Activated CD8-positive, alpha-beta T cell treated with anti-CD3 and anti-CD28 coated beads, Interleukin-2, amount 10 ng/mL, durations not matched to agents 7 days and 5 days (primary cell): Measurements from ENCODE around the gene FEN1. TPM values are rescaled to one million over a fixed set of nuclear protein-coding genes. Genes with fewer than 3 reads are reported as not detected.
A peak's percentile ranks its signal among the peaks of the same experiment; 100 is the strongest.

Experiments
- ATAC-seq: fragments of 150-1000 bp; cut with Tn5 transposase; one replicate; pipeline ENCODE4 v1.10.0; 2021; ENCODE audit warnings: moderate library complexity
- CTCF ChIA-PET: fragments of 350-600 bp; sonication (Branson Sonifier 250); formaldehyde crosslinking; loops from one replicate; lab custom pipeline; 2021; ENCODE audit warnings: antibody characterized with exemption; lab: Charles Lee
- POLR2A ChIA-PET: fragments of 350-600 bp; sonication (Branson Sonifier 250); formaldehyde crosslinking; loops from one replicate; lab custom pipeline; 2021; ENCODE audit warnings: antibody characterized with exemption; lab: Charles Lee
- DNase-seq: peaks from one replicate; pipeline ENCODE4 v3.0.0-alpha.2; 2020
- H3K27ac Mint-ChIP-seq: one replicate; pipeline ENCODE4 v1.8.0; 2021; ENCODE audit warnings: mild to moderate bottlenecking, mixed read lengths
- H3K27me3 Mint-ChIP-seq: one replicate; pipeline ENCODE4 v1.8.0; 2021; ENCODE audit warnings: low read depth, mixed read lengths
- H3K36me3 Mint-ChIP-seq: one replicate; pipeline ENCODE4 v1.8.0; 2021; ENCODE audit warnings: low read depth, mixed read lengths
- H3K4me1 Mint-ChIP-seq: one replicate; pipeline ENCODE4 v1.8.0; 2021; ENCODE audit warnings: low read depth, mixed read lengths
- H3K4me3 Mint-ChIP-seq: one replicate; pipeline ENCODE4 v1.8.0; 2021; ENCODE audit warnings: mild to moderate bottlenecking, mixed read lengths
- H3K9me3 Mint-ChIP-seq: one replicate; pipeline ENCODE4 v1.8.0; 2022; ENCODE audit warnings: mixed read lengths; ENCODE audit not compliant: insufficient read depth
- total RNA-seq, 2 experiments: library from RNA; stranded (reverse); gene quantifications; one replicate each; pipeline ENCODE4 v1.2.3, GENCODE V29; 2021

The FEN1 gene
- total RNA-seq, 2 experiments from 2014 or later = 146 TPM

DNA sequence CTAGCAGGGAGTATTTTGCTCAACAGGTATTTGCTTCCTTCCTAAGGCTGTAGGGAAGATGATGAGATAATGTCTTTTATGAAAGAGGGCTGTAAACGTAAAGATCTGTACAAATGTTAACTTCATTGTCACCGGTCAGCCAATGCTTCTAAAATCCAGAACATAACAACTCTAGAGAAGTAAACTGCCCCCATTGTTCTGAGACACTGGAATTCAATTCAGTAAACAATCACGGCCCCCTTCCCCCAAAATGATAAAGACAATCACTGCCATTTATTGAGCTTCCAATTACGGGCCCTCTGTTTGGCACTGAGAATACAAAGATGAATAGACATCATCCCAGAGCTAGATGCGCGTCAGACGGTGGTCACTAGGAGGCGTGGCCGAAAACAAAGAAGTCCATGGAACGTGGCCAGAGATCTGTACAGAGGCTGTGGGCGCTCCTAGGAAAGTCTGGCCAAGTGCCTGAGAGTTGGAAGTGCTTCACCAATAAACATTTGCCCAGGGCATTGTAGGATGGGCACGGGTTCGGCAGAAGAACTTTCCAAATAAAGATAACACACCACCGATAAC lies 888 bp upstream of the FEN1 start:
- H3K4me1 Mint-ChIP-seq = peaks cover 48% of the 10 kb centered on the region
- ATAC-seq (peak; percentile 21), DNase-seq (peak; percentile 64)
- no peaks in the 10 kb centered on the region for H3K9me3 Mint-ChIP-seq
- CTCF ChIA-PET = interaction anchor here (0.7 to 2.9 kb wide), 13 partner anchors 12 to 316 kb away, joined by 3 to 18 read pairs (median 8); partner anchors contain the start of gene FADS2
- H3K27me3 Mint-ChIP-seq = no peaks in the 10 kb centered on the region
- H3K27ac Mint-ChIP-seq = peak overlapping the region; percentile 100
- peaks cover 51% of the 10 kb centered on the region for H3K36me3 Mint-ChIP-seq
- POLR2A ChIA-PET = interaction anchor here (0.6 to 4.1 kb wide), 10 partner anchors 9 to 176 kb away, joined by 3 to 39 read pairs (median 6); partner anchors contain the start of gene FADS2
- H3K4me3 Mint-ChIP-seq = peak overlapping the region; percentile 86

DNA sequence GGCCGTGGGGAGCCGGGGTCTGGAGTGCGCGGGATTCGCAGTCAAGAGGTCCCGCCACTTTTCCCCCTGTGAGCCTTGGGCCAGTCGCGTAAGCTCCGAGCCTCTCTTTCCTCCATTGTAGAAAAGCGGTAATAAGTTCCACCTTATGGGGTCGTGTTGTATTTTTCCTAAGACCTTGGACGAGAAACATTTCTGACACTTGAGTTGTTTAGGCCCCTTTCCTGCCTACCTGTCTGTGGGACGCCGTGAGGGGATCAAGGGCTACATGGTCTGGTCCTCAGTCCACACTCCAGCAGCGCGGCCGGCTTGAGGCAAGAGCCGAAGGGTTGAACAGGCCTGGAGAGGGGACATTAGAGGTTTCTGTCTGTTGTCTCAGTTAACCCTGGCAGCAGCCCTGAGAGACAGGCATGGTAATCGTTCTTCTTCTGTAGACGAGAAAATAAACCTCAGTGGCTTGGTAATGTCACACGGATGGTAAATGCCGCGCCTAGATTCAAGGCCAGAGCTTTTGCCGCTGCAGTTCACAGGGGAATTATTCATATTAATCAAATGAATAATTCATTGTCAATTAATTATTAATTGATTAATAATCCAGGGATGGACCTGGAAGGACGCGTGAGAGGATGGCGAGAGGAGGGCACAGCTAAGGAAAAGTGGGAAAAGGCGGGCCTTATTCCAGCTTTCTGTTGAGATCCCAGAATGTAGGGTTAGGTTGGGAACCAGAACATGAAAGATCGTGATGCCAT lies 545 bp downstream of the FEN1 start:
- Mint-ChIP-seq H3K9me3 (no peaks in the 10 kb centered on the region), H3K27me3 (no peaks in the 10 kb centered on the region), H3K36me3 (peaks cover 61% of the 10 kb centered on the region), H3K4me3 (peak overlapping the region; percentile 86), H3K27ac (peak overlapping the region; percentile 100), H3K4me1 (peaks cover 59% of the 10 kb centered on the region)
- CTCF ChIA-PET = interaction anchor here (0.8 to 2.9 kb wide), 7 partner anchors 22 to 314 kb away, joined by 3 to 18 read pairs (median 9); partner anchors contain the start of gene FADS2
- ATAC-seq = peak; percentile 39
- no peak for DNase-seq
- POLR2A ChIA-PET = interaction anchor here (0.7 to 4.1 kb wide), 15 partner anchors 8 to 330 kb away, joined by 3 to 39 read pairs (median 5); partner anchors contain the start of genes FADS2 and INCENP

DNA sequence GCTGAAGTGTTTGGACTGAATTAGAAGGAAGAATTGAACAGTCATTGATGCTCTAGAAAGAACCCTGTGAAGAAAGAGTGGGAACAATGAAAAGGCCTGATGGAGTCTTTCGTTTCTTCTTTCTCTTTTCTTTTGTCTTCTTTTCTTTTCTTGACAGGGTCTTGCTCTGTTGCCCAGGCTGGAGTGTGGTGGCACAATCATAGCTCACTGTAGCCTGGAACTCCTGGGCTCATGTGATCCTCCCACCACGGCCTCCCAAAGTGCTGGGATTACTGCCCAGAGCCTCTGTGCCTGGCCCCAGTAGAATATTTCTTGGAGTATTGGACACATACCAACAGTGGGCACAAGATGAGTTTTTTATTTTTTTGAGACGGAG lies 1.1 kb downstream of the FEN1 start:
- ATAC-seq (no peak), DNase-seq (no peak)
- POLR2A ChIA-PET = interaction anchor here (1.4 to 4.1 kb wide), 5 partner anchors 8 to 35 kb away, joined by 5 to 39 read pairs (median 15); partner anchors contain the start of gene FADS2
- peaks cover 65% of the 10 kb centered on the region for H3K36me3 Mint-ChIP-seq
- peak overlapping the region; percentile 86 for H3K4me3 Mint-ChIP-seq
- CTCF ChIA-PET = interaction anchor here (0.7 to 2.9 kb wide), 6 partner anchors 21 to 314 kb away, joined by 3 to 18 read pairs (median 10); no protein-coding TSS in a partner anchor
- peaks cover 62% of the 10 kb centered on the region for H3K4me1 Mint-ChIP-seq
- peak overlapping the region; percentile 100 for H3K27ac Mint-ChIP-seq
- H3K27me3 Mint-ChIP-seq = no peaks in the 10 kb centered on the region
- no peaks in the 10 kb centered on the region for H3K9me3 Mint-ChIP-seq

- ChIA-PET POLR2A (interaction anchor here (0.7 to 4.1 kb wide), 4 partner anchors 20 to 50 kb away, joined by 3 to 37 read pairs (median 8); partner anchors contain the start of genes FADS1 and FADS2), CTCF (interaction anchor here (0.8 to 4.2 kb wide), 4 partner anchors 12 to 313 kb away, joined by 3 to 43 read pairs (median 6); no protein-coding TSS in a partner anchor)
- ATAC-seq (no peak), DNase-seq (no peak)
- H3K27ac Mint-ChIP-seq = peak overlapping the region; percentile 16
- H3K4me1 Mint-ChIP-seq = peaks cover 61% of the 10 kb centered on the region
- peak overlapping the region; percentile 48 for H3K4me3 Mint-ChIP-seq
- no peaks in the 10 kb centered on the region for H3K27me3 Mint-ChIP-seq
- no peaks in the 10 kb centered on the region for H3K9me3 Mint-ChIP-seq
- H3K36me3 Mint-ChIP-seq = peaks cover 66% of the 10 kb centered on the region
Observed at GRCh38 chr11:61794579-61794978, 1.9 kb downstream of the FEN1 start.

DNA sequence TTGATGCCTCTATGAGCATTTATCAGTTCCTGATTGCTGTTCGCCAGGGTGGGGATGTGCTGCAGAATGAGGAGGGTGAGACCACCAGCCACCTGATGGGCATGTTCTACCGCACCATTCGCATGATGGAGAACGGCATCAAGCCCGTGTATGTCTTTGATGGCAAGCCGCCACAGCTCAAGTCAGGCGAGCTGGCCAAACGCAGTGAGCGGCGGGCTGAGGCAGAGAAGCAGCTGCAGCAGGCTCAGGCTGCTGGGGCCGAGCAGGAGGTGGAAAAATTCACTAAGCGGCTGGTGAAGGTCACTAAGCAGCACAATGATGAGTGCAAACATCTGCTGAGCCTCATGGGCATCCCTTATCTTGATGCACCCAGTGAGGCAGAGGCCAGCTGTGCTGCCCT lies 2.7 kb downstream of the FEN1 start:
- H3K27ac Mint-ChIP-seq = no peak overlapping the region
- peak overlapping the region; percentile 31 for H3K4me3 Mint-ChIP-seq
- H3K9me3 Mint-ChIP-seq = no peaks in the 10 kb centered on the region
- H3K4me1 Mint-ChIP-seq = peaks cover 61% of the 10 kb centered on the region
- CTCF ChIA-PET = interaction anchor here (1.0 to 5.4 kb wide), 10 partner anchors 11 to 312 kb away, joined by 3 to 129 read pairs (median 44); partner anchors contain the start of genes FADS1 and FADS2
- peaks cover 63% of the 10 kb centered on the region for H3K36me3 Mint-ChIP-seq
- no peaks in the 10 kb centered on the region for H3K27me3 Mint-ChIP-seq
- POLR2A ChIA-PET = interaction anchor here (0.8 to 4.1 kb wide), 3 partner anchors 19 to 33 kb away, joined by 3 to 37 read pairs (median 14); partner anchors contain the start of genes FADS1 and FADS2
- ATAC-seq (no peak), DNase-seq (no peak)

DNA sequence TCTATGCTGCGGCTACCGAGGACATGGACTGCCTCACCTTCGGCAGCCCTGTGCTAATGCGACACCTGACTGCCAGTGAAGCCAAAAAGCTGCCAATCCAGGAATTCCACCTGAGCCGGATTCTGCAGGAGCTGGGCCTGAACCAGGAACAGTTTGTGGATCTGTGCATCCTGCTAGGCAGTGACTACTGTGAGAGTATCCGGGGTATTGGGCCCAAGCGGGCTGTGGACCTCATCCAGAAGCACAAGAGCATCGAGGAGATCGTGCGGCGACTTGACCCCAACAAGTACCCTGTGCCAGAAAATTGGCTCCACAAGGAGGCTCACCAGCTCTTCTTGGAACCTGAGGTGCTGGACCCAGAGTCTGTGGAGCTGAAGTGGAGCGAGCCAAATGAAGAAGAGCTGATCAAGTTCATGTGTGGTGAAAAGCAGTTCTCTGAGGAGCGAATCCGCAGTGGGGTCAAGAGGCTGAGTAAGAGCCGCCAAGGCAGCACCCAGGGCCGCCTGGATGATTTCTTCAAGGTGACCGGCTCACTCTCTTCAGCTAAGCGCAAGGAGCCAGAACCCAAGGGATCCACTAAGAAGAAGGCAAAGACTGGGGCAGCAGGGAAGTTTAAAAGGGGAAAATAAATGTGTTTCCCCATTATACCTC lies 3.3 kb downstream of the FEN1 start:
- POLR2A ChIA-PET = interaction anchor here (1.0 to 3.4 kb wide), 3 partner anchors 8 to 32 kb away, joined by 3 to 14 read pairs (median 4); partner anchors contain the start of gene FADS2
- no peak for ATAC-seq
- no peak overlapping the region for H3K4me3 Mint-ChIP-seq
- peaks cover 59% of the 10 kb centered on the region for H3K4me1 Mint-ChIP-seq
- peaks cover 64% of the 10 kb centered on the region for H3K36me3 Mint-ChIP-seq
- no peak for DNase-seq
- peak overlapping the region; percentile 16 for H3K27ac Mint-ChIP-seq
- no peaks in the 10 kb centered on the region for H3K9me3 Mint-ChIP-seq
- CTCF ChIA-PET = interaction anchor here (1.0 to 5.4 kb wide), 19 partner anchors 8 to 312 kb away, joined by 3 to 129 read pairs (median 32); partner anchors contain the start of genes BEST1, FADS1 and FADS2
- no peaks in the 10 kb centered on the region for H3K27me3 Mint-ChIP-seq

GRCh38 chr11:61797263-61797944 lies 4.7 kb downstream of the FEN1 start:
- Mint-ChIP-seq H3K4me1 (peaks cover 54% of the 10 kb centered on the region), H3K36me3 (peaks cover 69% of the 10 kb centered on the region), H3K27ac (peak overlapping the region; percentile 10), H3K9me3 (no peaks in the 10 kb centered on the region), H3K4me3 (no peak overlapping the region), H3K27me3 (no peaks in the 10 kb centered on the region)
- CTCF ChIA-PET = interaction anchor here (0.6 to 5.4 kb wide), 44 partner anchors 9 to 374 kb away, joined by 3 to 129 read pairs (median 4); partner anchors contain the start of genes BEST1, FADS1, FADS2 and FADS3
- DNase-seq (peak; percentile 86), ATAC-seq (no peak)
- POLR2A ChIA-PET = interaction anchor here (0.7 to 3.4 kb wide), 11 partner anchors 8 to 84 kb away, joined by 3 to 14 read pairs (median 3); partner anchors contain the start of gene FADS2

DNA sequence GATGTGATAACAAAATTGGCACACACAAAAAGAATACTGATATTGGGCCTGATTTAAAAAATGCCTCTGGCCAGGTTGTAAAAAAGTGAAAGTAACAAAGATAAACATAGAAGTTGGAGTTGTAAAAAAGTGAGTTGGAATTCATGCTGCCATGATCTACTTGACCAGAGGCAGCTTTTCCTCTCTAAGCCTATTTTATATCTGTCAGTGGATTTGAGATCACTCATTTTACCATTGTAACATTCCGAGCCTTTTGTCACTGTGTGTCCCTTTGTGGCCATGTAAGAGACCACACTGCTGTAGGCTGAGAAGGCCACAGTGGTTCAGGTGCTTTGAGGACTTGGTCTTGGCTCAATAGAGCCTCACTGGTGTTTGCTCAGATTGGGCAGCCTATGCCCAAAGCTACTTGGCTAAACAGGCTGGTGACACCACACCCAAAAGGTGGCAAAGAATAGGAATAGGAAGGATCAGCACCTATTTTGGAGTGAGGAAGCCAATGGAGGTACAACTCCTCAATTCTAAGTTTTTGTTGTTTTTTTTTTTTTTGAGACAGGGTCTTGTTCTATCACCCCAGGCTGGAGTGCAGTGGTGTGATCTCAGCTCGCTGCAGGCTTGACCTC lies 7.1 kb downstream of the FEN1 start:
- Mint-ChIP-seq H3K27me3 (no peaks in the 10 kb centered on the region), H3K4me1 (peaks cover 45% of the 10 kb centered on the region), H3K27ac (peak overlapping the region; percentile 77), H3K9me3 (no peaks in the 10 kb centered on the region), H3K4me3 (no peak overlapping the region), H3K36me3 (peaks cover 79% of the 10 kb centered on the region)
- POLR2A ChIA-PET = interaction anchor here (5.0 kb wide), 1 partner anchor 14 kb away, joined by 20 read pairs; no protein-coding TSS in a partner anchor
- no peak for ATAC-seq
- no peak for DNase-seq
- CTCF ChIA-PET = interaction anchor here (1.3 to 5.4 kb wide), 5 partner anchors 12 to 309 kb away, joined by 3 to 129 read pairs (median 35); partner anchors contain the start of gene FADS1

- ChIA-PET CTCF (interaction anchor here (0.7 to 5.4 kb wide), 9 partner anchors 14 to 308 kb away, joined by 3 to 129 read pairs (median 3); partner anchors contain the start of genes FADS1 and FADS2), POLR2A (interaction anchor here (0.7 to 5.0 kb wide), 2 partner anchors 8 to 14 kb away, joined by 3 to 20 read pairs; partner anchors contain the start of gene FEN1)
- peak overlapping the region; percentile 39 for H3K27ac Mint-ChIP-seq
- H3K4me1 Mint-ChIP-seq = peaks cover 37% of the 10 kb centered on the region
- no peak overlapping the region for H3K4me3 Mint-ChIP-seq
- DNase-seq = no peak
- H3K9me3 Mint-ChIP-seq = no peaks in the 10 kb centered on the region
- H3K36me3 Mint-ChIP-seq = peaks cover 78% of the 10 kb centered on the region
- no peak for ATAC-seq
- no peaks in the 10 kb centered on the region for H3K27me3 Mint-ChIP-seq
Observed at GRCh38 chr11:61800331-61801281, 7.9 kb downstream of the FEN1 start.
